GM23338 (cell line): ENCODE measurements around the gene GNPTG.

Experiments used
- EZH2 ChIP-seq: fragments of 200-600 bp; sonication (generic); IDR thresholded peaks from one replicate; pipeline ENCODE4 v1.8.0; 2017; ENCODE audit warnings: antibody characterized with exemption, mild to moderate bottlenecking, low read depth; ENCODE audit not compliant: unreplicated experiment
- POLR2AphosphoS5 ChIP-seq: IDR thresholded peaks from 2 replicates; pipeline ENCODE4 v1.6.1; 2016; ENCODE audit warnings: antibody characterized with exemption, low read depth
- TF ChIP-seq, protein P1 (sequence below), 2 experiments: fragments of 200-600 bp in 1 of 2; sonication (generic) in 1 of 2; conservative IDR thresholded peaks; 2 replicates each; pipeline versions ENCODE4 v1.5.1 to v1.6.1; 2016 to 2017; ENCODE audit warnings: antibody characterized with exemption in 2 of 2, low read depth in 2 of 2, mild to moderate bottlenecking in 2 of 2, moderate library complexity in 1 of 2

DNA sequence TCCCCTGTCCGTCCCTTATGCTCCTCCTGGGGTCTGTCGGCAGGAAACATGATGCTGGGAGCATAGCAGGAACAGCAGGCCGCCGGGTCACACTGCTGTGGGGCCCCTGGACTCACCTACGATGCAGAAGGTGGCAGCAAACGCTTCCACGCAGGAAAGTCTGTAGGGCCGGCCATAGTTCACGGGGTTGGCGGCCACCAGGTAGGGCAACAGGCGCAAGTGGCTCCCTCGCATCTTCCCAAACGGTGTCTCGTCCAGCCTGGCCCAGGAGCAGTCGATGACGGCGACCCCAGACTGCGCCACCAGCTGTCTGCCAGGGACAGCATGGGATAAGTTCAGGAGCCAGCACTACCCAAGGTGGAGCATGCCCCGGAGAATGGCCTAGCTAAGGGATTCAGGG is 1.0 kb upstream of the GNPTG start:
- TF ChIP-seq, protein P1, sequence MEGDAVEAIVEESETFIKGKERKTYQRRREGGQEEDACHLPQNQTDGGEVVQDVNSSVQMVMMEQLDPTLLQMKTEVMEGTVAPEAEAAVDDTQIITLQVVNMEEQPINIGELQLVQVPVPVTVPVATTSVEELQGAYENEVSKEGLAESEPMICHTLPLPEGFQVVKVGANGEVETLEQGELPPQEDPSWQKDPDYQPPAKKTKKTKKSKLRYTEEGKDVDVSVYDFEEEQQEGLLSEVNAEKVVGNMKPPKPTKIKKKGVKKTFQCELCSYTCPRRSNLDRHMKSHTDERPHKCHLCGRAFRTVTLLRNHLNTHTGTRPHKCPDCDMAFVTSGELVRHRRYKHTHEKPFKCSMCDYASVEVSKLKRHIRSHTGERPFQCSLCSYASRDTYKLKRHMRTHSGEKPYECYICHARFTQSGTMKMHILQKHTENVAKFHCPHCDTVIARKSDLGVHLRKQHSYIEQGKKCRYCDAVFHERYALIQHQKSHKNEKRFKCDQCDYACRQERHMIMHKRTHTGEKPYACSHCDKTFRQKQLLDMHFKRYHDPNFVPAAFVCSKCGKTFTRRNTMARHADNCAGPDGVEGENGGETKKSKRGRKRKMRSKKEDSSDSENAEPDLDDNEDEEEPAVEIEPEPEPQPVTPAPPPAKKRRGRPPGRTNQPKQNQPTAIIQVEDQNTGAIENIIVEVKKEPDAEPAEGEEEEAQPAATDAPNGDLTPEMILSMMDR (conservative IDR thresholded peaks at IDR 0.05; ENCODE audit: low read depth in 2 of 2), result no peak
- no peak for TF ChIP-seq EZH2
- no peak for TF ChIP-seq POLR2AphosphoS5
